GM19025 (cell line): Measurements from ENCODE around the gene CEP170.
"Not testable (repeated sequence)": the region's sequence is repeated elsewhere in the genome, so short reads cannot be mapped to it uniquely, and the experiment has no call there.

Experiments used
- ATAC-seq: cut with Tn5 transposase; IDR thresholded peaks from one replicate; pipeline ENCODE4 v1.9.1; 2021; ENCODE audit warnings: mild to moderate bottlenecking, low read depth, moderate library complexity; ENCODE audit not compliant: unreplicated experiment

CEP170 gene

GRCh38 chr1:243236604-243237252 is 18.4 kb downstream of the CEP170 start:
- ATAC-seq = no peak

- ATAC-seq = no peak
Measured at GRCh38 chr1:243234978-243235647, 20.0 kb downstream of the CEP170 start.

GRCh38 chr1:243233908-243234307 is 21.2 kb downstream of the CEP170 start:
- ATAC-seq = no peak

DNA sequence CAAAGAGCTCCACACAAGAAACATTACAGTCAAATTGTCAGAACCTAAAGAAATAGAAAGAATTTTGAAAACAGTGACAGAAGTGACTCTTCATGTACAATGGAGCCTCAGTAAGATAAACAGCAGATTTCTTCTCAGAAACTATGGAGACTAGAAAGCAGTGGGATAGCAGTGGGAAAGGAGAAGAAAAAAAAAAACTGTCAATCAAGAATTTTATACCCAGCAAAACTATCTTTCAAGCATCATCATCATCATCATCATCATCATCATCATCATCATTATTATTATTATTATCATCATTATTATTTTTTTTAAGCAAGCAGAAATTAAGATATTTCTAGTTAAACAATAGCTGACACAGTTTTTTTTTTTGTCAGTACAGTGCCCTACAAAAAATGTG is 24.2 kb downstream of the CEP170 start:
- no peak for ATAC-seq

GRCh38 chr1:243229526-243229925 is 25.6 kb downstream of the CEP170 start:
- no peak for ATAC-seq

DNA sequence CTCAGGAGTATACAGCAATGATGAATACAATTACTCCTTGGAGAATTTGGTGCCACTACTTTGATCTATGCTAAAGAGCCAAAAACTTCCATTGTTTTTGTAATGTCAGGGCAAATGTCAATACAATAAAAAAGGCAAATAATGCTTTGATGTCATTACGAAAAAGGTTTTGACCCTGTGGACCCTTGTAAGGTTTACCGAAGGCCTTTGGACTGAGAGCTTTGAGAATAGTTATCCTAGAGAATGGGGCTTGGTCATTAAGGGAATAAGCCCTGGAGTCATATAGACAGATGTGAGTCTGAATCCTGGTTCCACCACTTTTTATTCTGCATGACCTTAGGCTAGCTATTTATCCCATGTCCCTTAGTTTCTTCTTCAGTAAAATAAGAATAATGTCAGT is 27.5 kb downstream of the CEP170 start:
- no peak for ATAC-seq

GRCh38 chr1:243218059-243218458 is 37.0 kb downstream of the CEP170 start:
- ATAC-seq = no peak

DNA sequence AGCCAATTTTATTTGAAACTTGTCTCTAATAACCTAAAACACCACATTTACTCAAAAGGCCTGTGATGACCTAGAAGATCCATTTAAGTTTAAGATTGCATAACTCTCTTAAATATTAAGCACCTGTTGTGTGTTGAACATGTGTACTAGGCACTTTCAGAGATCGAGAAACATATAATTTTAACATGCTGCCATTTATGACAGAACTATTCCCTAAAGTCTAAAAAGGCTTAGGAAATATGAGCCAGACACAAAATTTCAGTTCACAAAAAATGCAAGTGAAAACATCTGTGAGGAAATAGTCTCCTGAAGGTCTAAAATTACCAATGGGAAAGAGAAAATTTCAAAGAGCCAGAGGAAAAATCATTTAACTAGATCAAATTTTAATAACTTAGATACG is 37.7 kb downstream of the CEP170 start:
- ATAC-seq = no peak

DNA sequence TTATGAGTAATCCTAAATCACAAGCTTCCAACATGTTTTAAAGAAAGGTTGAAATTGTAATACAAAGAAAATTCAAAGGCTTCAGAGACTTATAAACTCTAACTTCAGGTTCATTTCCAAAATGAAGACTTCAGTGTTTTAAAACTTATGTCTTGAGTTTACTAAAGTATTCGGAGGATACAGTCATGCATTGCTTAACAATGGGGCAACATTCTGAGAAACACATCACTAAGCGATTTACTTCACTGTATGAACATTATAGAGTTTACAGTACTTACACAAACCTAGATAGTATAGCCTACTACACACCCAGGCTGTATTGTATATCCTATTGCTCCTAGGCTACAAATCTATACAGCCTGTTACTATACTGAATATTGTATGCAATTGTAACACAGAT is 38.3 kb downstream of the CEP170 start:
- no peak for ATAC-seq

DNA sequence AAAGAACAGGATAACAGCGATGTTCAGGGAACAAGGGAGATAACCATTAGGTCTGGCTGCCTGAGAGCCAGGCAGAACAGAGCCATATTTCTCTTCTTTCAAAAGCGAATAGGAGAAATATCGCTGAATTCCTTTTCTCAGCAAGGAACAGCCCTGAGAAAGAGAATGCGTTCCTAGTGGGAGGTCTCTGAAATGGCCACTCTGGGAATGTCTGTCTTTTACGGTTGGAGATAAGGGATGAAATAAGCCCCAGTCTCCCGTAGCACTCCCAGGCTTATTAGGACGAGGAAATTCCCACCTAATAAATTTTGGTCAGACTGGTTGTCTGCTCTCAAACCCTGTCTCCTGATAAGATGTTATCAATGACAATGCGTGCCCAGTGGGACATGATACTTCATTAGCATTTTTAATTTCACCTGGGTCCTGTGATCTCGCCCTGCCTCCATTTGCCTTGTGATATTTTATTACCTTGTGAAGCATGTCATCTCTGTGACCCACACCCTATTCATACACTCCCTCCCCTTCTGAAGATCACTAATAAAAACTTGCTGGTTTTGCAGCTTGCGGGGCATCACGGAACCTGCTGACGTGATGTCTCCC is 39.7 kb downstream of the CEP170 start:
- ATAC-seq = not testable (repeated sequence)

GRCh38 chr1:243213045-243213787 is 41.9 kb downstream of the CEP170 start:
- ATAC-seq = no peak

- ATAC-seq = not testable (repeated sequence)
Measured at GRCh38 chr1:243211984-243212383, 43.1 kb downstream of the CEP170 start.

- ATAC-seq = not testable (repeated sequence)
Measured at GRCh38 chr1:243205026-243205501, 50.0 kb downstream of the CEP170 start.

- ATAC-seq = not testable (repeated sequence)
Measured at GRCh38 chr1:243204336-243204735, 50.7 kb downstream of the CEP170 start.

- ATAC-seq = not testable (repeated sequence)
Measured at GRCh38 chr1:243203196-243203595, 51.9 kb downstream of the CEP170 start.

DNA sequence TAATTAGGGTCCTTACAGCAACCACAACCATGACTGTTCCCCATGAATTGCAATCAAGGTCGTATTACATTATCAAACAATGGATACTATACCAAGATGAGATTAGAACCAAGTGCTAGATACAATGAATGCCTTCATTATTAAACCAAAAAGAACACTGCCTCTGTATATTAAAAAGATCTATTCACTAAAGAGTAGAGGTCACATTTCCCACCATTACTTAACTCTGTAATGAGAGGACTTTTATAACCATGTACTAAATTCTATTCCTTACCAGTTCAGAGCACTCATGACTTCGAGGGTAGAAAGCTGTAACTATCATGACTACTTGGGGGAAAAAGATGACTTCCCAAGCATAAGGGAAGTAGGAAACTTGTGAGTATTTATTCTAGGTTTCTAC is 53.8 kb downstream of the CEP170 start:
- not testable (repeated sequence) for ATAC-seq

- not testable (repeated sequence) for ATAC-seq
Measured at GRCh38 chr1:243197524-243197923, 57.6 kb downstream of the CEP170 start.

- not testable (repeated sequence) for ATAC-seq
Measured at GRCh38 chr1:243193330-243193729, 61.8 kb downstream of the CEP170 start.

DNA sequence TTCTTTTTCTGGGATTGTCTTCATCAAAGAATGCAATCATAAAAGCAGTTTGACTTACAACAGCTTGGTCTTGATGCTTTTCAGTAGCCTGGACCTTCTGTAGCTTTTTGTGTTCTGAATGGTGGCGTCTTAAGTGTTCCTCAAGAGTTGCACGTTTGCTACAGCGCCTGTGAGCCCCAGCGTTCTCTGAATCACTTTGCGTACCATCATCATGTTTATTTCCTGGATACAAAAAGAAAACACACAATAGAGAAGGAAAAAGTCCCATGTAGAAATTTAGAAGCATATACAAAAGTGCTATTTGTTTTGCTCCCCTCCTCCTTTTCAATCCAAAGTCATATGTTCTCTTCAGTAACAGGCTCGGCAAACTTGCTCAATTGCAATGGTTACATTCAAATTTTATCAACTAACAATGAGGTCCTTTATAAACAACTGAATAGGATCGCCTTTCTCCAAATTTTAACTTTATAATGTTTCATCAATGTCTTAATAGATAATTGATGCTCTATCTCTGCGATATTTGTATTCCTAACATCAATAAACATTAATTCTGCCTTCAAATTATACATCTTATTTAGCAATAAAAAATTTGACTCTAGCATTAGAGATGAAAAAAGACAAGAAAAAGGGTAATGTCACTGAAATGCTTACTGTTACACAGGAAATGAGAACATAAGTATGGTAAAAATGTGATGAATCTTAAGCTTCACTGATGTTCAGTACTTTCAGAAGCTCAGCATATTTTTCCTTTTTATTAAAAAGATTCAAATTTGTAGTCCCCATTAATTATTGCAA is 68.7 kb downstream of the CEP170 start:
- ATAC-seq = not testable (repeated sequence)

GRCh38 chr1:243184787-243185186 is 70.3 kb downstream of the CEP170 start:
- not testable (repeated sequence) for ATAC-seq
